ENCODE results near the gene B3GALT4.

The B3GALT4 gene

GRCh38 chr6:33315793-33316602 is 39.1 kb downstream of the B3GALT4 start:
- DNase-seq: no peak

- no peak for DNase-seq
Measured at GRCh38 chr6:33316603-33317418, 39.9 kb downstream of the B3GALT4 start.

- DNase-seq: no peak
Measured at GRCh38 chr6:33317419-33317668, 40.4 kb downstream of the B3GALT4 start.

GRCh38 chr6:33317669-33318425 is 40.9 kb downstream of the B3GALT4 start, which contains the start of gene ZBTB22:
Gene ZBTB22 (minus strand): TSS chr6:33317744. CDS start chr6:33316916, 828 bp downstream.
- peak; percentile 93 for DNase-seq

- DNase-seq: no peak
Measured at GRCh38 chr6:33318426-33319073, 41.6 kb downstream of the B3GALT4 start.

GRCh38 chr6:33319939-33320314 is 43.0 kb downstream of the B3GALT4 start:
- no peak for DNase-seq

GRCh38 chr6:33320315-33321181 is 43.6 kb downstream of the B3GALT4 start:
- no peak for DNase-seq

GRCh38 chr6:33321227-33321626 is 44.3 kb downstream of the B3GALT4 start:
- DNase-seq: no peak

- DNase-seq: no peak
Measured at GRCh38 chr6:33323623-33323948, 46.7 kb downstream of the B3GALT4 start.

- DNase-seq: no peak
Measured at GRCh38 chr6:33324125-33324524, 47.2 kb downstream of the B3GALT4 start.
